Measurements from ENCODE around the gene DCDC2B. TPM values are rescaled to one million over a fixed set of nuclear protein-coding genes. Genes with fewer than 3 reads are reported as not detected.

Gene DCDC2B
- total RNA-seq, 2 experiments from 2014 or later = 0.06 to 0.29 TPM

DNA sequence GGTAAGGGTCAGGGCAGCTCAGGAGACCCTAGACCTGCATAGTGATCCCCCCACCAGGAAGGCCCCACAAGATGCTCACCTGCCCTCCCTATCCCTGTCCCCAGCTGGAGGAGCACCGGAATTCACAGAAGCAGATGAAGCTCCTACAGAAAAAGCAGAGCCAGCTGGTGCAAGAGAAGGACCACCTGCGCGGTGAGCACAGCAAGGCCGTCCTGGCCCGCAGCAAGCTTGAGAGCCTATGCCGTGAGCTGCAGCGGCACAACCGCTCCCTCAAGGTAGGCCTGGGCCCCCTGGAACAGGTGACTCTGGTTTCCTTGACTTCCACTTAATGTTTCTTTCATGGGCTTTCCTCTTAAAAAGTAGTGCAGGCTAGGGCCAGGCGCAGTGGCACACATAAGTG is 21.0 kb upstream of the DCDC2B start:
- Histone ChIP-seq H3K4me2 (ENCODE audit: low read length) (no peak overlapping the region), H3K4me3 (ENCODE audit: low read depth, low read length, poor library complexity, severe bottlenecking) (no peak overlapping the region), H3K36me3 (ENCODE audit: insufficient read depth, low read length) (peaks cover 93% of the 10 kb centered on the region), H3K4me1 (ENCODE audit: insufficient read depth, low read length, poor library complexity, severe bottlenecking) (peaks cover 21% of the 10 kb centered on the region), H4K20me1 (ENCODE audit: insufficient read depth, low read length) (peaks cover 4% of the 10 kb centered on the region; the same call in 1 of the 2 replicates), H3K9me2 (ENCODE audit: insufficient read depth, low read length) (no peaks in the 10 kb centered on the region), H2AFZ (ENCODE audit: low read length) (no peak overlapping the region), H3K9me3 (ENCODE audit: low read length) (no peaks in the 10 kb centered on the region), H3K27ac (ENCODE audit: low read depth, low read length, poor library complexity, severe bottlenecking) (no peak overlapping the region), H3K79me2 (ENCODE audit: insufficient read depth, low read depth, low read length) (peaks cover 40% of the 10 kb centered on the region)
- intact Hi-C loops (cut with micrococcal nuclease; ENCODE audit: unreplicated experiment) = no loop called here
- DNase-seq (ENCODE audit: low spot score) = no peak
- ChIA-PET POLR2A (no interaction called here), CTCF (ENCODE audit: unreplicated experiment) (no interaction called here)
- no peak for TF ChIP-seq EZH2phosphoT487 (IDR thresholded peaks at IDR 0.05; ENCODE audit: borderline replicate concordance, low read depth, low read length)
- TF ChIP-seq CTCF (conservative IDR thresholded peaks at IDR 0.05; ENCODE audit: low read length) = no peak
- BruUV-seq (replicated peaks) = no TSS peak

DNA sequence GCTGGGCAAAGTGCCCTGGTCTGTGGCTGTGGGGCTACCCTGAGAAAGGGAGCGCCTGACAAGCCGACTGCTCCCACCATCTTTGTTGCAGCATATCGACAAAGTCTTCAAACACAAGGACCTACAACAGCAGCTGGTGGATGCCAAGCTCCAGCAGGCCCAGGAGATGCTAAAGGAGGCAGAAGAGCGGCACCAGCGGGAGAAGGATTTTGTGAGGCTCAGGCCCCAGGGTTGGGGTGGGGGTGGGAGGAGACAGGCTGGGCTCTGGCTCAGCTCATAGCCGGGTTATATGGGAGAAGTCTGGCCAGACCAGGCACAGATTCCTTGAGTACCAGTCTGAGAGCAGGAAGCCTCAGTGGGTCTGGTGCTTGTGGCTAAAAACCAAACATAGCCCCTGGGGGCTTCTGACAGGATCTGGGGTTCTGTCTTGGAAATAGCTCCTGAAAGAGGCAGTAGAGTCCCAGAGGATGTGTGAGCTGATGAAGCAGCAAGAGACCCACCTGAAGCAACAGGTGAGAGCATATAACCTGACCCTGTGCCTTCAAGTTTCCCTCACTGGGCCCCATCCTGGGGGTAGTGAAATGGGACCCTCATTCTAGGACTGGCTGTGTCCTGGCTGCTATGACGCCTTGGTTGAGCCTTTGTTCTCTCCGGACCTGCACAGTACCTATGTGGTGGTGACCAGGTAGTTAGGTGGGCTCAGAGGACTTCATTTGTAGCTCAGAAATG is 16.5 kb upstream of the DCDC2B start:
- TF ChIP-seq CTCF (conservative IDR thresholded peaks at IDR 0.05; ENCODE audit: low read length) = no peak
- no peak for TF ChIP-seq EZH2phosphoT487 (IDR thresholded peaks at IDR 0.05; ENCODE audit: borderline replicate concordance, low read depth, low read length)
- no peak overlapping the region for H3K4me2 ChIP-seq (ENCODE audit: low read length)
- H4K20me1 ChIP-seq (ENCODE audit: insufficient read depth, low read length) = no peaks in the 10 kb centered on the region
- no peak for DNase-seq (ENCODE audit: low spot score)
- H3K36me3 ChIP-seq (ENCODE audit: insufficient read depth, low read length) = peaks cover 100% of the 10 kb centered on the region
- no peak overlapping the region for H3K27ac ChIP-seq (ENCODE audit: low read depth, low read length, poor library complexity, severe bottlenecking)
- H3K9me3 ChIP-seq (ENCODE audit: low read length) = no peaks in the 10 kb centered on the region
- BruUV-seq (replicated peaks) = no TSS peak
- ChIA-PET CTCF (ENCODE audit: unreplicated experiment) (no interaction called here), POLR2A (interaction anchor here (0.6 to 1.1 kb wide), 3 partner anchors 8 to 47 kb away, joined by 3 to 7 read pairs (median 3); partner anchors contain the start of gene CCDC28B)
- H3K4me3 ChIP-seq (ENCODE audit: low read depth, low read length, poor library complexity, severe bottlenecking) = no peak overlapping the region
- peaks cover 2% of the 10 kb centered on the region; the same call in 1 of the 2 replicates for H3K79me2 ChIP-seq (ENCODE audit: insufficient read depth, low read depth, low read length)
- intact Hi-C loops (cut with micrococcal nuclease; ENCODE audit: unreplicated experiment) = no loop called here
- H2AFZ ChIP-seq (ENCODE audit: low read length) = no peak overlapping the region
- H3K9me2 ChIP-seq (ENCODE audit: insufficient read depth, low read length) = no peaks in the 10 kb centered on the region
- H3K4me1 ChIP-seq (ENCODE audit: insufficient read depth, low read length, poor library complexity, severe bottlenecking) = no peaks in the 10 kb centered on the region

DNA sequence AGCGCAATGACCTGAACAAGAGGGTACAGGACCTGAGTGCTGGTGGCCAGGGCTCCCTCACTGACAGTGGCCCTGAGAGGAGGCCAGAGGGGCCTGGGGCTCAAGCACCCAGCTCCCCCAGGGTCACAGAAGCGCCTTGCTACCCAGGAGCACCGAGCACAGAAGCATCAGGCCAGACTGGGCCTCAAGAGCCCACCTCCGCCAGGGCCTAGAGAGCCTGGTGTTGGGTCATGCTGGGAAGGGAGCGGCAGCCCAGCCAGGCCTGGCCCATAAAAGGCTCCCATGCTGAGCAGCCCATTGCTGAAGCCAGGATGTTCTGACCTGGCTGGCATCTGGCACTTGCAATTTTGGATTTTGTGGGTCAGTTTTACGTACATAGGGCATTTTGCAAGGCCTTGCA is 13.9 kb upstream of the DCDC2B start:
- H3K9me3 ChIP-seq (ENCODE audit: low read length) = no peaks in the 10 kb centered on the region
- no peak overlapping the region for H2AFZ ChIP-seq (ENCODE audit: low read length)
- H3K36me3 ChIP-seq (ENCODE audit: insufficient read depth, low read length) = peaks cover 94% of the 10 kb centered on the region
- no peaks in the 10 kb centered on the region for H3K9me2 ChIP-seq (ENCODE audit: insufficient read depth, low read length)
- no peak overlapping the region for H3K4me2 ChIP-seq (ENCODE audit: low read length)
- intact Hi-C loops (cut with micrococcal nuclease; ENCODE audit: unreplicated experiment) = no loop called here
- no peaks in the 10 kb centered on the region for H4K20me1 ChIP-seq (ENCODE audit: insufficient read depth, low read length)
- H3K4me1 ChIP-seq (ENCODE audit: insufficient read depth, low read length, poor library complexity, severe bottlenecking) = peaks cover 17% of the 10 kb centered on the region
- H3K4me3 ChIP-seq (ENCODE audit: low read depth, low read length, poor library complexity, severe bottlenecking) = no peak overlapping the region
- H3K27ac ChIP-seq (ENCODE audit: low read depth, low read length, poor library complexity, severe bottlenecking) = no peak overlapping the region
- POLR2A ChIA-PET = interaction anchor here (1.1 kb wide), 1 partner anchor 16 kb away, joined by 3 read pairs; the partner anchor contains the start of gene TXLNA
- no TSS peak for BruUV-seq (replicated peaks)
- CTCF ChIA-PET (ENCODE audit: unreplicated experiment) = no interaction called here
- no peaks in the 10 kb centered on the region for H3K79me2 ChIP-seq (ENCODE audit: insufficient read depth, low read depth, low read length)
- TF ChIP-seq EZH2phosphoT487 (IDR thresholded peaks at IDR 0.05; ENCODE audit: borderline replicate concordance, low read depth, low read length) = no peak
- DNase-seq (ENCODE audit: low spot score) = no peak
